Activated T-cell treated with anti-CD3 and anti-CD28 coated beads for 4 hours (primary cell): Measurements from ENCODE around the gene RNF187.

Source experiments
- DNase-seq: peaks from one replicate; pipeline ENCODE4 v3.0.0-alpha.2; 2020

Gene RNF187

GRCh38 chr1:228487336-228488124 lies at the start of gene RNF187:
RNF187 (plus strand) TSS chr1:228487382.
- DNase-seq: peak; percentile 77

DNA sequence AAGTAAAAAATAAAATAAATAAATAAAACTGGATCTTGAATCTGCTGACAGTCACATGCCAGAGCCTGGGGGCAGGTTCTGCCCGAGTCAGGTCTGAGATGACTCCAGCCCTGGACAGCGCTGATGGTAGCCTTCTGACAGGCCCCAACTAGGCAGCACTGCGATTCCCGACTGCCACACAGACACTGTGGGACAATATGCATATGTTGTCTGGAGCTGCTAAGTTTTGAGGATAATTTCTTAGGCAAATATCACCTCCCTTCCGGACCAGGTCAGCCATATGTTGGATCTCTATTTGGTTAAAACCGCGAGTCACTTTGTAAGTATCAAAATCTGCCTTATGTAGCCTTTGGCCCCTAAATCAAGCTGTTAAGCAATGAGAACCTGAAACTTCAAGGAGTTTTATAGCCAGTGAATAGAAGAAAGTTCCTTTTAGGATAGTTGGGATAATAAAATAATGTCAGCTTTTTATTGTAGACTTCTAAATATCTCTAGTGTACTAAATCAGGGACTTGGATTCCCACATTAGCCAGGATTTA lies 49.7 kb upstream of the RNF187 start:
- DNase-seq: no peak

DNA sequence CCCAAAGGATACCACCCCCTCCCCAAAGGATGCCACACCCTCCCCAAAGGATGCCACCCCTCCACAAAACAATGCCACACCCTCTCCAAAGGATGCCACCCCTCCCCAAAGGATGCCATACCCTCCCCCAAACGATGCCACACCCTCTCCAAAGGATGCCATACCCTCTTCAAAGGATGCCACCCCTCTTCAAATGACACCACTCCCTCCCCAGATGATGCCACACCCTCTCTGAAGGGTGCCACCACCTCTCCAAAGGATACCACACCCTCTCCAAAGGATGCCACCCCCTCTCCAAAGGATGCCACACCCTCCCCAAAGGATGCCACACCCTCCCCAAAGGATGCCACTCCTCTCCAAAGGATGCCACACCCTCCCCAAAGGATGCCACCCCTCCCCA lies 48.9 kb upstream of the RNF187 start:
- DNase-seq: no peak

- no peak for DNase-seq
These were observed 46.3 kb upstream of the RNF187 start for GRCh38 chr1:228440761-228441500.

DNA sequence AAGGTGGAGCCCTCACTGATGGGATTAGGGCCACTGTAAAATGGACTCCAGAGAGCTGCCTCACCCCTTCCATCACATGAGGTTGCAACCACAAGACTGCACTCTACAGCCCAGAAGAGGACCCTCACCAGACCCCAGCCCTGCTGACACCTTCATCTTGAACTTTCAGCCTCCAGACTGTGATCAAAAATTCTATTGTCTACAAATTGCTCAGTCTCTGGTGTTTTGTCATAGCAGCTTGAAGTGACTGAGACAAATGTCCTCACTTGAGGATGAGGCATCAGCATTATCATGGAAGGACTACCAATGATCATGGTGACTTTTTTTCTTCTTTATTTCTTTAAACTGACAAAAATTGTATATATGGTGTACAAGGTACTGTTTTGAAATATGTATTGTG lies 43.8 kb upstream of the RNF187 start:
- no peak for DNase-seq

- DNase-seq: no peak
These were observed 41.7 kb upstream of the RNF187 start for GRCh38 chr1:228445490-228445842.

DNA sequence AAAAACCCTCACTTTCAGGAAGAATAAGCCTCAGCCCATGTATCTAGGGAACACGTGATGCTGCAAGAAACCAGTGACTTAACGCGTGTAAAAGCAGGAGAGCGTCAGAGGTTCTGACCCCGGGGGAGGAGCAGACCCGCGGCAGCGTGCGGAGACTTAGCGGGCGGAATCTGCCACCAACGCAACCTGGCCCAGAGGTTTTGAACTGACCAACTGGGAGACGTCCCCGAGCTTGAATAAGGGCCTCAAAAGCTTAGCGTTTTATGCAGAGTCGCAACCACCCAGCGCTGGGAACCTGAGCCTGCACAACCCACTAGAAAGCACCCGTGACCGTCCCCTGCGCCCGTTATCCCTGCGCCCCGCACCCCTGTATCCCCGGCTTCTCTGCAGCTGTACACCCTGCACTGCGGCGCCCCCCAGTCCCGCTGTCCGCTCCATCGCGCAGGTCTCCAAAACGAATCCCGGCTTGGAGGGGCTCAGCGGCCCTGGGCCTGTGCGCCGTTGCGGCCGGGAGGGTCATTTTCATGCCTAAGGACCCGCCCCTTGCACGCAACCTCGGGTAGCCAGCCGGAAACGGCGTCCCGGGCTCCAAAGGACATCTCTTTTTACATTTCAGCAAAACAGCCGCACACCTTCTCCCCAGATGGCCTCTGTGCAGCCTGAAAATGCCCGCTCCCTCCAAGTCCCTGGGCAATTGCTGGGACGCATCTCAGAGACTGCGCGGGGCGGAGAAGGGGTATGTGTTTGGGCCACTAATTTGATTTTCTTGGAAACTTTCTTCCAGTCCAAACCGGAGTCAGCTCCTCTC lies 41.1 kb upstream of the RNF187 start:
- DNase-seq: no peak

- DNase-seq: no peak
These were observed 40.3 kb upstream of the RNF187 start for GRCh38 chr1:228446852-228447251.

- no peak for DNase-seq
These were observed 38.8 kb upstream of the RNF187 start for GRCh38 chr1:228448372-228448771.

DNA sequence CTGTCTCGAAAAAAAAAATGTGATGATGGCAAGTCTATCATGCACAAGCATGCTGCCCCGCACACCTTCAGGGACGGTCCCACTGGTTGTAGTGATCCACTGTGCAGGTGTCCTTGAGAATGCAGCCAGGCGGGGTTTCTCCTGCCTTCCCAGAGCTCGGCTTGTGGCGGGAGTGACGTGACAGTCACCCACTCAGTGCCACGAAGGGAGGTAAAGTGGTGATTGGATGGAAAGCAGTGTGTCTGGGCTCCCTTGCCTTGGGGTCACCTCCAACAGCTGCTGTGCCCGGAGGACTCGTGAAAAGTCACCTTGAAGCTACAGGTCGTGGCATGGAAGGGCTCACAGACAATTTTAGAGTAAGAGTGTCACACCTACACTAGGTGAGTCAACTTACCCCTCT lies 37.0 kb upstream of the RNF187 start:
- DNase-seq: no peak

- no peak for DNase-seq
These were observed 34.8 kb upstream of the RNF187 start for GRCh38 chr1:228452194-228453021.

DNA sequence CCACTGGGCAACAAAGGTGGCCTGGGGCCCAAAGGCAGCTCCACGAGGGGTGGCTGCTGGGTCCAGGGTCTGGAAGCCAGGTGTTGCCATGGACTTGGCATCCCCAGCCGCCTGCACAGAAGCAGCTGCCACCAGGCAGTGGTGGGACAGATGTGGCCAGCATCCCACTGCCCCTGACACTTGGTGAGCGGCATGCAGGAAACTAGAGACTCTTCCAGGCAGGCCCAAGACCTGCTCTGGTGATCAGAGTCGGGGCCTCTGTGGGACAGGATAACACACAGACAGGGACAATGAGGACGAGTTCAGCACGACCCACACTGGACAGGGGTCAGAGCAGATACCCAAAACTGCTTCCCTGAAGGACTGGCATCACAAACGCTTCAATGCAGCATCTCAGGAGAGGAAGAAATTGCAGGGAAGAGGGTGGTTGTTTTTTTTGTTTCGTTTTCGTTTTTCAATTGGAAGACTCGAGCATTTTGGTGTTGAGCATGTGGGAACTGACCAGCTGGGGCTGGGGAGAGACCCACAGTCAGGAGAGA lies 34.1 kb upstream of the RNF187 start:
- no peak for DNase-seq

- no peak for DNase-seq
These were observed 33.6 kb upstream of the RNF187 start for GRCh38 chr1:228453614-228454013.

GRCh38 chr1:228454238-228454637 lies 32.9 kb upstream of the RNF187 start:
- DNase-seq: no peak

DNA sequence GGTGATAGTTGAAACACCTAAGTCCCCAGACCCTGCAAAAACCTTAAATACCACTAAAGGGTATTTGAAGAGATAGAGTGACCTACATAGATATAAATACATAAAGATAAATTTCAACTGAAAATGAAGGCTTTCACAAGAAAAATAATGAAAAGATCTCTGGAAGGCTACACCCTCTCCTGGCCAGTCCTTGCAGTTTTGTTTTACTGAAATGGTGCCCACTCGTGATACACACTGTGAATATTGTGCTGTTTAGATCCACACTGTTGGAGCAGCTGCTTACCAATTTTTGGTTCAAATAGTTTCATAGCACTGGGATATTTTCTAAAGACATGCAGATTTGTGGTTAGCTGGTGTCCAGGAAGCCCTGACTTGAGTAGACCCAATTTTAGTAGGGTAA lies 31.5 kb upstream of the RNF187 start:
- DNase-seq: no peak

GRCh38 chr1:228456252-228457016 lies 30.7 kb upstream of the RNF187 start:
- no peak for DNase-seq

- no peak for DNase-seq
These were observed 30.2 kb upstream of the RNF187 start for GRCh38 chr1:228457017-228457395.

- DNase-seq: peak; percentile 72
These were observed 29.6 kb upstream of the RNF187 start for GRCh38 chr1:228457396-228458176.

DNA sequence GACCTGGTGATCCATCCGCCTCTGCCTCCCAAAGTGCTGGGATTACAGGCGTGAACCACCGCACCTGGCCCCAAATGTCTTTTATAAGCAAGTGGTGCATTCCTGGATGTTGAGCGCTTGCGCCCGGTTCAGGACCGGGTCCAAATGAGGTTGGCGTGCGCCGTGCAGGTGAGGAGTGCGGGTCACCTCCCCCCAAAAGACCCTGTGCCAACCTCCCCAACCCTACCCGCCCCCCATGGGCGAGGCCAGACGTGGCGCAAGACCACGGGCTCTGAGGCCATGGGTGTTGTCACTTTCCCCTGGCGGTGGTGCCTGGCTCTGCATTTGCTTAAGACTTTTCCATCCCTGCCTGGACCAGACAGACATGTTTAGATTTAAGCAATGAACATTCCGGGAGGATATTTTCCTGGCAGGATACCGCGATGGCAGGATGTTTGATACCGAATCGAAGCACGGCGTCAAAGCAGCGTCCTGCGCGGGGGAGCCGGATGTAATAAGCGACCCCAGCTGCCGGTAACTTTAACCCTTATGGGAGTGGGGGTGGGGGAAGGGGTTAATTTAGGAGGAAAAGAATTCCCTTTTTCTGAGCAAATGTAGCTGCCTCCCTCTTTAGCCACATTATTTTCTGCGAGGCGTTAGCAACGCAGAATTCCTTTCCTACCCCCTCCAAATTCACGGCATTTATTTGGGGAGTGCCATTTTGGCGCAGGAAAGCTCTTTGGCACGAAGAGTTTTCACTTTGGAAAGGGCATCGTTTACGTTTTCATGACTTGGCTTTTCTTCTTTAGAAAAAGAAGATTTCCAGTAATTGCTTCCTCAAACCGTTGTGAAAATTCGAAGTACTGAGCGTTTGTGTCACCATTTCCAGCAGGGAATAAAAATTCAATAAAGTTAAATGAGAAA lies 27.8 kb upstream of the RNF187 start:
- peak; percentile 39 for DNase-seq
